Ascending aorta (tissue), 2 donors: ENCODE data around the gene CLCN4. TPM values are rescaled to one million over a fixed set of nuclear protein-coding genes. Genes with fewer than 3 reads are reported as not detected.
A peak's percentile ranks its signal among the peaks of the same experiment; 100 is the strongest.

ENCODE experiments used
- DNase-seq, 2 donors: peaks; one replicate each; pipeline ENCODE4 v3.0.0-alpha.2; 2019; ENCODE audit warnings: low spot score in 2 of 2
- H3K27ac ChIP-seq, 2 donors: fragments of 200-600 bp; sonication (generic); one replicate each; pipeline ENCODE4 v1.5.1; 2016 to 2017; ENCODE audit warnings: mild to moderate bottlenecking in 1 of 2
- H3K27me3 ChIP-seq: fragments of 200-600 bp; sonication (generic); one replicate; pipeline ENCODE4 v1.5.1; 2017
- H3K36me3 ChIP-seq, 2 donors: fragments of 200-600 bp; sonication (generic); one replicate each; pipeline ENCODE4 v1.5.1; 2016
- H3K4me1 ChIP-seq, 2 donors: fragments of 200-600 bp; sonication (generic); one replicate each; pipeline ENCODE4 v1.5.1; 2016 to 2017; ENCODE audit warnings: mild to moderate bottlenecking in 1 of 2
- H3K4me3 ChIP-seq, 2 donors: fragments of 200-600 bp; sonication (generic); one replicate each; pipeline ENCODE4 v1.5.1; 2016 to 2017; ENCODE audit warnings: mild to moderate bottlenecking in 1 of 2
- H3K9me3 ChIP-seq, 2 donors: fragments of 200-600 bp; sonication (generic); one replicate each; pipeline ENCODE4 v1.5.1; 2016
- CTCF ChIP-seq, 3 experiments: fragments of 200-600 bp in 2 of 3; fragments of 450-650 bp in 1 of 3; sonication (generic) in 2 of 3; IDR thresholded peaks; one replicate each; pipeline ENCODE4 v1.5.1; 2016 to 2019; ENCODE audit warnings: antibody characterized with exemption in 3 of 3, mild to moderate bottlenecking in 1 of 3, moderate library complexity in 1 of 3
- intact Hi-C: fragments of 100-400 bp; cut with DNase I; formaldehyde crosslinking; loops from one replicate; pipeline ENCODE4 v1.15.1; 2023
- total RNA-seq: library from RNA; depleted of rRNA; stranded (reverse); fragments of >200 nt; gene quantifications from one replicate; pipeline ENCODE4 v1.1.0, GENCODE V29; 2016

The CLCN4 gene
- total RNA-seq, 1 donor from 2014 or later, result 4.4 TPM

- DNase-seq, result no peak
- peaks cover 0 to 9% of the 10 kb centered on the region in 2 donors for H3K36me3 ChIP-seq
- H3K27me3 ChIP-seq, result no peaks in the 10 kb centered on the region
- no peaks in the 10 kb centered on the region for H3K9me3 ChIP-seq
- H3K4me3 ChIP-seq, result no peak overlapping the region
- H3K27ac ChIP-seq, result no peak overlapping the region
- no peak for TF ChIP-seq CTCF (IDR thresholded peaks at IDR 0.05)
- intact Hi-C loops, result no loop called here
- no peaks in the 10 kb centered on the region for H3K4me1 ChIP-seq
Measured at GRCh38 chrX:10146346-10146745, 10.4 kb upstream of the CLCN4 start.

GRCh38 chrX:10152086-10152485 is 4.7 kb upstream of the CLCN4 start:
- TF ChIP-seq CTCF (IDR thresholded peaks at IDR 0.05), result no peak
- Histone ChIP-seq H3K4me1 (no peaks in the 10 kb centered on the region), H3K4me3 (no peak overlapping the region), H3K9me3 (no peaks in the 10 kb centered on the region), H3K27ac (no peak overlapping the region), H3K36me3 (no peaks in the 10 kb centered on the region), H3K27me3 (no peaks in the 10 kb centered on the region)
- intact Hi-C loops, result no loop called here
- DNase-seq, result no peak

- no peaks in the 10 kb centered on the region for H3K9me3 ChIP-seq
- H3K27ac ChIP-seq, result no peak overlapping the region
- intact Hi-C loops, result no loop called here
- no peak for TF ChIP-seq CTCF (IDR thresholded peaks at IDR 0.05)
- H3K4me1 ChIP-seq, result peaks cover 0 to 3% of the 10 kb centered on the region in 2 donors
- H3K4me3 ChIP-seq, result no peak overlapping the region
- no peak for DNase-seq
- no peaks in the 10 kb centered on the region for H3K27me3 ChIP-seq
- H3K36me3 ChIP-seq, result no peaks in the 10 kb centered on the region
Measured at GRCh38 chrX:10155137-10155536, 1.6 kb upstream of the CLCN4 start.

- peak overlapping the region in 1 of 2 donors; percentile 50 for H3K27ac ChIP-seq
- peaks cover 0 to 3% of the 10 kb centered on the region in 2 donors for H3K4me1 ChIP-seq
- peak overlapping the region; percentile 39 to 59 for H3K4me3 ChIP-seq
- H3K9me3 ChIP-seq, result no peaks in the 10 kb centered on the region
- DNase-seq, result no peak
- H3K27me3 ChIP-seq, result no peaks in the 10 kb centered on the region
- TF ChIP-seq CTCF (IDR thresholded peaks at IDR 0.05), result no peak
- intact Hi-C loops, result no loop called here
- no peaks in the 10 kb centered on the region for H3K36me3 ChIP-seq
Measured at GRCh38 chrX:10157032-10157341, 212 bp downstream of the CLCN4 start.

GRCh38 chrX:10157543-10157942 is 768 bp downstream of the CLCN4 start:
- Histone ChIP-seq H3K4me3 (peak overlapping the region in 1 of 2 donors; percentile 59), H3K27ac (peak overlapping the region in 1 of 2 donors; percentile 50)

More at GRCh38 chrX:10157543-10157942, 768 bp downstream of the CLCN4 start:
- Histone ChIP-seq H3K4me1 (peaks cover 0 to 3% of the 10 kb centered on the region in 2 donors), H3K27me3 (no peaks in the 10 kb centered on the region), H3K9me3 (no peaks in the 10 kb centered on the region), H3K36me3 (no peaks in the 10 kb centered on the region)
- intact Hi-C loops, result no loop called here
- no peak for DNase-seq
- no peak for TF ChIP-seq CTCF (IDR thresholded peaks at IDR 0.05)
